Stomach (tissue), 4 donors: ENCODE measurements around the gene HSDL2.

ENCODE experiments used
- CTCF ChIP-seq, 7 experiments: fragments of 450-650 bp in 4 of 7; fragments of 200-600 bp in 3 of 7; sonication (generic) in 3 of 7; IDR thresholded peaks; one replicate each; pipeline ENCODE4 v1.5.1; 2016 to 2019; ENCODE audit warnings: antibody characterized with exemption in 7 of 7, control low read depth in 2 of 7, mild to moderate bottlenecking in 1 of 7
- EP300 ChIP-seq: sonication (generic); formaldehyde crosslinking; IDR thresholded peaks from one replicate; pipeline ENCODE4 v1.6.1; 2017; ENCODE audit warnings: antibody characterized with exemption
- POLR2A ChIP-seq, 4 donors: fragments of 450-650 bp; IDR thresholded peaks; one replicate each; pipeline ENCODE4 v1.6.1; 2016; ENCODE audit warnings: antibody characterized with exemption in 4 of 4, control low read depth in 2 of 4, mild to moderate bottlenecking in 1 of 4, moderate library complexity in 1 of 4
- POLR2AphosphoS5 ChIP-seq, 3 donors: sonication (generic); formaldehyde crosslinking; IDR thresholded peaks; one replicate each; pipeline ENCODE4 v1.6.1; 2016; ENCODE audit warnings: antibody characterized with exemption in 3 of 3

GRCh38 chr9:112473986-112474385, 94.1 kb downstream of the HSDL2 start:
- no peak for TF ChIP-seq CTCF (IDR thresholded peaks at IDR 0.05)
- no peak for TF ChIP-seq EP300
- no peak for TF ChIP-seq POLR2A (IDR thresholded peaks at IDR 0.05)
- TF ChIP-seq POLR2AphosphoS5 (IDR thresholded peaks at IDR 0.05): no peak
